SK-N-SH treated with all-trans-retinoic acid at 6 μM for 48 hours (cell line): Measurements from ENCODE around the gene FHIT.

Source experiments
- ATAC-seq: fragments of 200-7000 bp; cut with Tn5 transposase; 3 replicates; pipeline ENCODE4 v1.9.1; 2020; ENCODE audit warnings: mild to moderate bottlenecking, moderate library complexity
- ARNTL ChIP-seq: fragments of 450-650 bp; formaldehyde crosslinking; IDR thresholded peaks from 2 replicates; pipeline ENCODE4 v1.5.0; 2020; ENCODE audit warnings: low read depth, mild to moderate bottlenecking, moderate library complexity, borderline replicate concordance
- BACH2 ChIP-seq: fragments of 250-450 bp; sonication (Bioruptor Pico); IDR thresholded peaks from 2 replicates; pipeline ENCODE4 v1.9.0; 2021; ENCODE audit warnings: mild to moderate bottlenecking, borderline replicate concordance
- CREB5 ChIP-seq: fragments of 250-450 bp; sonication (Bioruptor Pico); IDR thresholded peaks from 2 replicates; pipeline ENCODE4 v1.5.1; 2020; ENCODE audit warnings: low read depth, mild to moderate bottlenecking, moderate library complexity
- CSDC2 ChIP-seq: fragments of 250-450 bp; sonication (Bioruptor Pico); IDR thresholded peaks from 2 replicates; pipeline ENCODE4 v1.5.0; 2020; ENCODE audit warnings: mild to moderate bottlenecking, moderate library complexity
- CSRNP3 ChIP-seq: fragments of 250-450 bp; sonication (Bioruptor Pico); IDR thresholded peaks from 2 replicates; pipeline ENCODE4 v1.5.1; 2021; ENCODE audit warnings: mild to moderate bottlenecking, moderate library complexity
- ESRRG ChIP-seq: fragments of 250-450 bp; sonication (Bioruptor Pico); IDR thresholded peaks from 2 replicates; pipeline ENCODE4 v1.6.1; 2021; ENCODE audit warnings: mild to moderate bottlenecking
- GLIS3 ChIP-seq: fragments of 250-450 bp; sonication (Bioruptor Pico); IDR thresholded peaks from 2 replicates; pipeline ENCODE4 v1.5.0; 2020; ENCODE audit warnings: mild to moderate bottlenecking, moderate library complexity
- ISL1 ChIP-seq: fragments of 250-450 bp; sonication (Bioruptor Pico); IDR thresholded peaks from 2 replicates; pipeline ENCODE4 v2.1.2; 2022; ENCODE audit warnings: mild to moderate bottlenecking, moderate library complexity
- OSR1 ChIP-seq: fragments of 250-450 bp; sonication (Bioruptor Pico); IDR thresholded peaks from 2 replicates; pipeline ENCODE4 v1.8.0; 2022; ENCODE audit warnings: moderate library complexity, mild to moderate bottlenecking, inconsistent platforms
- PATZ1 ChIP-seq: fragments of 250-450 bp; sonication (Bioruptor Pico); IDR thresholded peaks from 2 replicates; pipeline ENCODE4 v1.8.0; 2020; ENCODE audit warnings: mild to moderate bottlenecking, moderate library complexity, borderline replicate concordance
- PPARA ChIP-seq: fragments of 250-450 bp; sonication (Bioruptor Pico); IDR thresholded peaks from 2 replicates; pipeline ENCODE4 v1.5.0; 2020; ENCODE audit warnings: mild to moderate bottlenecking, borderline replicate concordance
- RARB ChIP-seq: fragments of 250-450 bp; sonication (Bioruptor Pico); IDR thresholded peaks from 2 replicates; pipeline ENCODE4 v1.8.0; 2021; ENCODE audit warnings: mild to moderate bottlenecking, moderate library complexity
- SNAI2 ChIP-seq: fragments of 250-450 bp; sonication (Bioruptor Pico); IDR thresholded peaks from 2 replicates; pipeline ENCODE4 v1.5.0; 2020; ENCODE audit warnings: mild to moderate bottlenecking, moderate library complexity
- TOX ChIP-seq: fragments of 250-450 bp; sonication (Bioruptor Pico); IDR thresholded peaks from 2 replicates; pipeline ENCODE4 v1.8.0; 2021; ENCODE audit warnings: mild to moderate bottlenecking, moderate library complexity, borderline replicate concordance
- TSHZ2 ChIP-seq: fragments of 250-450 bp; sonication (Bioruptor Pico); IDR thresholded peaks from 2 replicates; pipeline ENCODE4 v1.5.0; 2020; ENCODE audit warnings: mild to moderate bottlenecking, moderate library complexity
- ZFP3 ChIP-seq: fragments of 250-450 bp; sonication (Bioruptor Pico); IDR thresholded peaks from 2 replicates; pipeline ENCODE4 v1.5.0; 2020; ENCODE audit warnings: mild to moderate bottlenecking, moderate library complexity
- ZNF565 ChIP-seq: fragments of 450-650 bp; formaldehyde crosslinking; conservative IDR thresholded peaks from 2 replicates; pipeline ENCODE4 v1.5.0; 2020; ENCODE audit warnings: low read depth, mild to moderate bottlenecking, moderate library complexity
- ZNF70 ChIP-seq: fragments of 450-650 bp; formaldehyde crosslinking; IDR thresholded peaks from 2 replicates; pipeline ENCODE4 v1.5.0; 2020; ENCODE audit warnings: mild to moderate bottlenecking, moderate library complexity
- ZNF8 ChIP-seq: fragments of 450-650 bp; formaldehyde crosslinking; IDR thresholded peaks from 2 replicates; pipeline ENCODE4 v1.5.0; 2020; ENCODE audit warnings: mild to moderate bottlenecking, moderate library complexity

Gene FHIT

GRCh38 chr3:60217156-60217911, 1033.9 kb downstream of the FHIT start:
- ATAC-seq, result no peak
- TF ChIP-seq ESRRG (CRISPR knock-in tag) (no peak), OSR1 (no peak), TOX (CRISPR knock-in tag) (no peak)

GRCh38 chr3:60216462-60217075, 1034.7 kb downstream of the FHIT start:
- no peak for ATAC-seq
- TF ChIP-seq CSDC2 (CRISPR knock-in tag), result no peak
- no peak for TF ChIP-seq PATZ1 (CRISPR knock-in tag)
- TF ChIP-seq ZFP3 (CRISPR knock-in tag), result no peak
- no peak for TF ChIP-seq PPARA (CRISPR knock-in tag)
- TF ChIP-seq TOX (CRISPR knock-in tag), result no peak
- no peak for TF ChIP-seq ARNTL
- no peak for TF ChIP-seq ISL1 (CRISPR knock-in tag)
- TF ChIP-seq RARB (CRISPR knock-in tag), result no peak
- no peak for TF ChIP-seq ZNF8 (CRISPR knock-in tag)
- TF ChIP-seq ESRRG (CRISPR knock-in tag), result no peak
- no peak for TF ChIP-seq CREB5 (CRISPR knock-in tag)
- TF ChIP-seq BACH2 (CRISPR knock-in tag), result no peak
- no peak for TF ChIP-seq ZNF565 (CRISPR knock-in tag)
- TF ChIP-seq, all 23 proteins: peak for 0

- no peak for TF ChIP-seq TSHZ2
- TF ChIP-seq ZNF70 (CRISPR knock-in tag), result no peak
- TF ChIP-seq ISL1 (CRISPR knock-in tag), result no peak
- no peak for TF ChIP-seq RARB (CRISPR knock-in tag)
- TF ChIP-seq ZFP3 (CRISPR knock-in tag), result no peak
- no peak for TF ChIP-seq GLIS3 (CRISPR knock-in tag)
- TF ChIP-seq TOX (CRISPR knock-in tag), result no peak
- TF ChIP-seq CSDC2 (CRISPR knock-in tag), result no peak
- no peak for TF ChIP-seq OSR1
- TF ChIP-seq CSRNP3, result no peak
- TF ChIP-seq ZNF8 (CRISPR knock-in tag), result no peak
- TF ChIP-seq SNAI2, result no peak
- TF ChIP-seq BACH2 (CRISPR knock-in tag), result no peak
- TF ChIP-seq ZNF565 (CRISPR knock-in tag), result no peak
- TF ChIP-seq ESRRG (CRISPR knock-in tag), result no peak
- TF ChIP-seq PPARA (CRISPR knock-in tag), result no peak
- no peak for ATAC-seq
Observed at GRCh38 chr3:60215946-60216345, 1035.3 kb downstream of the FHIT start.

GRCh38 chr3:60207905-60208304, 1043.3 kb downstream of the FHIT start:
- no peak for ATAC-seq
- TF ChIP-seq ZNF565 (CRISPR knock-in tag) (no peak), TOX (CRISPR knock-in tag) (no peak), OSR1 (no peak), ARNTL (no peak), SNAI2 (no peak), PATZ1 (CRISPR knock-in tag) (no peak)
